ENCODE measurements around the gene APPL2.

Gene APPL2

GRCh38 chr12:105235732-105236476, at the start of gene APPL2:
APPL2 (minus strand) TSS chr12:105236174; CDS start chr12:105236012, 162 bp downstream.
- peak; percentile 92 for DNase-seq (ENCODE audit: low read depth)

- DNase-seq (ENCODE audit: low read depth), result no peak
Measured at GRCh38 chr12:105285378-105285777, 49.4 kb upstream of the APPL2 start.

- DNase-seq (ENCODE audit: low read depth), result no peak
Measured at GRCh38 chr12:105281694-105282049, 45.7 kb upstream of the APPL2 start.

GRCh38 chr12:105280966-105281693, 45.2 kb upstream of the APPL2 start:
- no peak for DNase-seq (ENCODE audit: low read depth)

GRCh38 chr12:105279460-105280056, 43.6 kb upstream of the APPL2 start:
- peak; percentile 23 for DNase-seq (ENCODE audit: low read depth)

GRCh38 chr12:105278043-105278697, 42.2 kb upstream of the APPL2 start:
- no peak for DNase-seq (ENCODE audit: low read depth)

- no peak for DNase-seq (ENCODE audit: low read depth)
Measured at GRCh38 chr12:105275997-105276733, 40.2 kb upstream of the APPL2 start.

- DNase-seq (ENCODE audit: low read depth), result no peak
Measured at GRCh38 chr12:105274571-105274970, 38.6 kb upstream of the APPL2 start.

- no peak for DNase-seq (ENCODE audit: low read depth)
Measured at GRCh38 chr12:105273601-105274000, 37.6 kb upstream of the APPL2 start.

GRCh38 chr12:105272814-105273416, 36.9 kb upstream of the APPL2 start:
- DNase-seq (ENCODE audit: low read depth), result no peak

GRCh38 chr12:105272152-105272551, 36.2 kb upstream of the APPL2 start:
- no peak for DNase-seq (ENCODE audit: low read depth)

- no peak for DNase-seq (ENCODE audit: low read depth)
Measured at GRCh38 chr12:105271364-105271763, 35.4 kb upstream of the APPL2 start.

- no peak for DNase-seq (ENCODE audit: low read depth)
Measured at GRCh38 chr12:105270671-105271255, 34.8 kb upstream of the APPL2 start.

- no peak for DNase-seq (ENCODE audit: low read depth)
Measured at GRCh38 chr12:105267711-105268110, 31.7 kb upstream of the APPL2 start.

GRCh38 chr12:105264771-105265170, 28.8 kb upstream of the APPL2 start:
- no peak for DNase-seq (ENCODE audit: low read depth)

- no peak for DNase-seq (ENCODE audit: low read depth)
Measured at GRCh38 chr12:105262461-105263184, 26.6 kb upstream of the APPL2 start.

GRCh38 chr12:105261010-105261409, 25.0 kb upstream of the APPL2 start:
- no peak for DNase-seq (ENCODE audit: low read depth)

- DNase-seq (ENCODE audit: low read depth), result no peak
Measured at GRCh38 chr12:105259226-105259625, 23.3 kb upstream of the APPL2 start.

GRCh38 chr12:105257321-105257728, 21.4 kb upstream of the APPL2 start:
- DNase-seq (ENCODE audit: low read depth), result peak; percentile 56

- DNase-seq (ENCODE audit: low read depth), result peak; percentile 61
Measured at GRCh38 chr12:105256921-105257320, 20.9 kb upstream of the APPL2 start.
